K562 (cell line): ENCODE results near the gene C1D. TPM values are rescaled to one million over a fixed set of nuclear protein-coding genes. Genes with fewer than 3 reads are reported as not detected.

ENCODE experiments used
- CBX1 ChIP-seq: sonication (generic); IDR thresholded peaks from 2 replicates; pipeline ENCODE4 v1.6.1; 2016; ENCODE audit warnings: antibody characterized with exemption, low read depth, mild to moderate bottlenecking
- CEBPB ChIP-seq: fragments of 450-650 bp; IDR thresholded peaks from 2 replicates; pipeline ENCODE4 v1.6.1; 2016; ENCODE audit warnings: missing genetic modification characterization, missing compliant biosample characterization
- EP300 ChIP-seq: IDR thresholded peaks from 2 replicates; pipeline ENCODE4 v1.6.1; 2012; ENCODE audit warnings: low read length, improper control_type of control experiment
- ESRRB ChIP-seq: fragments of 250-450 bp; sonication (Bioruptor Pico); IDR thresholded peaks from 2 replicates; pipeline ENCODE4 v1.5.0; 2020; ENCODE audit warnings: mild to moderate bottlenecking, moderate library complexity, borderline replicate concordance
- FOS ChIP-seq: IDR thresholded peaks from 3 replicates; pipeline ENCODE4 v1.6.1; 2011; ENCODE audit not compliant: insufficient read length; ENCODE audit errors: extremely low read depth
- FOXJ2 ChIP-seq: fragments of 200-800 bp; sonication (Bioruptor generic); IDR thresholded peaks from 2 replicates; pipeline ENCODE4 v1.6.1; 2016; ENCODE audit warnings: missing genetic modification characterization, missing compliant biosample characterization
- FOXP4 ChIP-seq: sonication (generic); formaldehyde crosslinking; IDR thresholded peaks from 2 replicates; pipeline ENCODE4 v1.8.0; 2022; ENCODE audit warnings: mild to moderate bottlenecking, missing genetic modification reagents, borderline replicate concordance
- GATA2 ChIP-seq: sonication (generic); formaldehyde crosslinking; IDR thresholded peaks from 2 replicates; pipeline ENCODE4 v1.4.0; 2020; ENCODE audit warnings: mild to moderate bottlenecking, missing genetic modification reagents
- HDAC3 ChIP-seq: fragments of 450-650 bp; IDR thresholded peaks from 2 replicates; pipeline ENCODE4 v1.6.1; 2018; ENCODE audit warnings: borderline replicate concordance, mild to moderate bottlenecking, moderate library complexity; ENCODE audit not compliant: partially characterized antibody
- HLTF ChIP-seq: fragments of 450-650 bp; IDR thresholded peaks from 2 replicates; pipeline ENCODE4 v1.6.1; 2016
- RERE ChIP-seq: sonication (generic); formaldehyde crosslinking; IDR thresholded peaks from 2 replicates; pipeline ENCODE4 v1.8.0; 2023; ENCODE audit warnings: missing genetic modification reagents, mild to moderate bottlenecking, borderline replicate concordance
- SAFB2 ChIP-seq: fragments of 200-400 bp; formaldehyde crosslinking; IDR thresholded peaks from 2 replicates; pipeline ENCODE4 v1.6.1; 2018; ENCODE audit warnings: borderline replicate concordance, low read length, low read depth, moderate library complexity; ENCODE audit not compliant: severe bottlenecking
- TEAD2 ChIP-seq: fragments of 450-650 bp; IDR thresholded peaks from 2 replicates; pipeline ENCODE4 v1.6.1; 2016; ENCODE audit warnings: missing genetic modification characterization, control low read depth, missing compliant biosample characterization
- XRCC4 ChIP-seq: IDR thresholded peaks from one replicate; pipeline ENCODE4 v1.6.1; 2011; ENCODE audit not compliant: insufficient read depth, insufficient read length; ENCODE audit errors: extremely low read depth
- YY1 ChIP-seq, 3 experiments: IDR thresholded peaks; 2 replicates each; pipeline ENCODE4 v1.6.1; 2011; ENCODE audit warnings: low read length in 2 of 3, mild to moderate bottlenecking in 2 of 3, moderate library complexity in 2 of 3, borderline replicate concordance in 1 of 3, control low read depth in 1 of 3, low read depth in 1 of 3; ENCODE audit not compliant: insufficient read depth in 3 of 3, insufficient replicate concordance in 2 of 3, control insufficient read depth in 1 of 3, insufficient read length in 1 of 3; ENCODE audit errors: extremely low read depth in 1 of 3
- ZNF444 ChIP-seq: fragments of 250-450 bp; sonication (Bioruptor Pico); IDR thresholded peaks from 2 replicates; pipeline ENCODE4 v1.4.0; 2020; ENCODE audit warnings: mild to moderate bottlenecking, moderate library complexity
- polyA plus RNA-seq, 8 experiments: library from polyadenylated mRNA; depleted of rRNA in 4 of 8; stranded (reverse) in 5 of 8; unstranded in 3 of 8; fragments of >200 nt; fragmentation: Nextera tagmentation in 2 of 8; fragmentation: Illumina TruSeq in 1 of 8; extraction: Ambion mirVana in 2 of 8; extraction: Trizol in 1 of 8; gene quantifications; 2 replicates each; pipeline versions ENCODE4 v1.2.1 to v1.2.3, GENCODE V29; 2011 to 2014; ENCODE audit warnings: inconsistent platforms in 1 of 8, missing spikeins in 1 of 8
- total RNA-seq, 7 experiments: library from RNA; depleted of rRNA in 6 of 7; stranded (reverse); fragments of >200 nt in 6 of 7; fragmentation: Illumina TruSeq in 2 of 7; extraction: Trizol in 2 of 7; gene quantifications; 2 replicates each; pipeline versions ENCODE4 v1.2.1 to v1.2.3, GENCODE V29; 2011 to 2021; ENCODE audit warnings: low replicate concordance in 1 of 7
- TF ChIP-seq, protein P1 (sequence below): sonication (generic); formaldehyde crosslinking; IDR thresholded peaks from 2 replicates; pipeline ENCODE4 v1.8.1; 2023; ENCODE audit warnings: mild to moderate bottlenecking, missing genetic modification reagents
- TF ChIP-seq, protein P2 (sequence below): fragments of 250-450 bp; sonication (Bioruptor Pico); IDR thresholded peaks from 2 replicates; pipeline ENCODE4 v1.8.0; 2022; ENCODE audit warnings: inconsistent platforms, mild to moderate bottlenecking, moderate library complexity, borderline replicate concordance

The C1D gene
- total and polyA plus RNA-seq, 9 of the 15 experiments (the other 6 are each of a cell fraction or from before 2014, with no cell fraction given), result 33.2 to 123 (median 56.5) TPM

GRCh38 chr2:68100189-68100588 lies 37.4 kb upstream of the C1D start (continued):
- TF ChIP-seq RERE (CRISPR knock-in tag) (no peak), GATA2 (0 out of 2 replicates have a peak, but pooled peaks have one; percentile 25), ZNF444 (no peak), HDAC3 (no peak), FOXP4 (CRISPR knock-in tag) (no peak), XRCC4 (no peak), FOS (no peak), FOXJ2 (no peak), HLTF (no peak), TEAD2 (no peak), EP300 (peak; percentile 58), ESRRB (CRISPR knock-in tag) (no peak), CEBPB (peak; percentile 95), CBX1 (no peak), SAFB2 (no peak), YY1 (IDR thresholded peaks at IDR 0.05; ENCODE audit: borderline replicate concordance in 1 of 3, control insufficient read depth in 1 of 3, extremely low read depth in 1 of 3, insufficient read depth in 3 of 3, insufficient read length in 1 of 3, insufficient replicate concordance in 2 of 3, low read depth in 1 of 3, low read length in 2 of 3) (no peak)
- TF ChIP-seq, protein P1, sequence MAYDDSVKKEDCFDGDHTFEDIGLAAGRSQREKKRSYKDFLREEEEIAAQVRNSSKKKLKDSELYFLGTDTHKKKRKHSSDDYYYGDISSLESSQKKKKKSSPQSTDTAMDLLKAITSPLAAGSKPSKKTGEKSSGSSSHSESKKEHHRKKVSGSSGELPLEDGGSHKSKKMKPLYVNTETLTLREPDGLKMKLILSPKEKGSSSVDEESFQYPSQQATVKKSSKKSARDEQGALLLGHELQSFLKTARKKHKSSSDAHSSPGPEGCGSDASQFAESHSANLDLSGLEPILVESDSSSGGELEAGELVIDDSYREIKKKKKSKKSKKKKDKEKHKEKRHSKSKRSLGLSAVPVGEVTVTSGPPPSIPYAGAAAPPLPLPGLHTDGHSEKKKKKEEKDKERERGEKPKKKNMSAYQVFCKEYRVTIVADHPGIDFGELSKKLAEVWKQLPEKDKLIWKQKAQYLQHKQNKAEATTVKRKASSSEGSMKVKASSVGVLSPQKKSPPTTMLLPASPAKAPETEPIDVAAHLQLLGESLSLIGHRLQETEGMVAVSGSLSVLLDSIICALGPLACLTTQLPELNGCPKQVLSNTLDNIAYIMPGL (CRISPR knock-in tag), result no peak
- TF ChIP-seq, protein P2, sequence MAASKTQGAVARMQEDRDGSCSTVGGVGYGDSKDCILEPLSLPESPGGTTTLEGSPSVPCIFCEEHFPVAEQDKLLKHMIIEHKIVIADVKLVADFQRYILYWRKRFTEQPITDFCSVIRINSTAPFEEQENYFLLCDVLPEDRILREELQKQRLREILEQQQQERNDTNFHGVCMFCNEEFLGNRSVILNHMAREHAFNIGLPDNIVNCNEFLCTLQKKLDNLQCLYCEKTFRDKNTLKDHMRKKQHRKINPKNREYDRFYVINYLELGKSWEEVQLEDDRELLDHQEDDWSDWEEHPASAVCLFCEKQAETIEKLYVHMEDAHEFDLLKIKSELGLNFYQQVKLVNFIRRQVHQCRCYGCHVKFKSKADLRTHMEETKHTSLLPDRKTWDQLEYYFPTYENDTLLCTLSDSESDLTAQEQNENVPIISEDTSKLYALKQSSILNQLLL (CRISPR knock-in tag), result no peak
